Lower lobe of right lung (tissue), 2 donors: ENCODE results near the gene EYA3. TPM values are rescaled to one million over a fixed set of nuclear protein-coding genes. Genes with fewer than 3 reads are reported as not detected.

Source experiments
- ATAC-seq, 2 donors: fragments of 200-7000 bp; cut with Tn5 transposase; one replicate each; pipeline ENCODE4 v1.9.1; 2020 to 2022; ENCODE audit warnings: mild to moderate bottlenecking in 2 of 2, moderate library complexity in 2 of 2
- DNase-seq: peaks from one replicate; pipeline ENCODE4 v3.0.0-alpha.2; 2020
- H3K27ac ChIP-seq: fragments of 200-600 bp; one replicate; pipeline ENCODE4 v1.8.0; 2022
- H3K27me3 ChIP-seq: fragments of 200-600 bp; one replicate; pipeline ENCODE4 v1.8.0; 2022; ENCODE audit warnings: low read depth
- H3K36me3 ChIP-seq: fragments of 200-600 bp; one replicate; pipeline ENCODE4 v1.8.0; 2022; ENCODE audit warnings: mild to moderate bottlenecking
- H3K4me1 ChIP-seq: fragments of 200-600 bp; one replicate; pipeline ENCODE4 v1.8.0; 2022
- H3K4me3 ChIP-seq: fragments of 200-600 bp; one replicate; pipeline ENCODE4 v1.8.0; 2022; ENCODE audit warnings: mild to moderate bottlenecking
- H3K9me3 ChIP-seq: fragments of 200-600 bp; one replicate; pipeline ENCODE4 v1.8.0; 2022
- CTCF ChIP-seq: fragments of 200-600 bp; IDR thresholded peaks from one replicate; pipeline ENCODE4 v1.8.0; 2022; ENCODE audit warnings: antibody characterized with exemption, mild to moderate bottlenecking
- intact Hi-C: fragments of 100-400 bp; cut with DNase I; formaldehyde crosslinking; loops from one replicate; pipeline ENCODE4 v1.11.0; 2022
- total RNA-seq: library from RNA; stranded (reverse); fragmentation: NEBNext Ultra II Directional; extraction: Animal tissue kit (Norgen Biotek cat#: 25700); gene quantifications from one replicate; pipeline ENCODE4 v1.2.1, GENCODE V29; 2021
- donor health status: DM: no; HTN: yes; CAD: no; lungs with severe emphysema.

The EYA3 gene
- total RNA-seq, 1 donor from 2014 or later: 20.4 TPM

GRCh38 chr1:28032281-28032680, 56.1 kb downstream of the EYA3 start:
- Histone ChIP-seq H3K4me3 (no peak overlapping the region), H3K36me3 (peaks cover 11% of the 10 kb centered on the region), H3K27ac (no peak overlapping the region), H3K27me3 (no peaks in the 10 kb centered on the region), H3K9me3 (no peaks in the 10 kb centered on the region), H3K4me1 (no peaks in the 10 kb centered on the region)
- no peak for TF ChIP-seq CTCF
- no peak for DNase-seq
- no peak for ATAC-seq
- intact Hi-C loops: no loop called here

GRCh38 chr1:28031173-28031572, 57.2 kb downstream of the EYA3 start:
- TF ChIP-seq CTCF: no peak
- no peak overlapping the region for H3K4me3 ChIP-seq
- no peaks in the 10 kb centered on the region for H3K27me3 ChIP-seq
- no peaks in the 10 kb centered on the region for H3K4me1 ChIP-seq
- intact Hi-C loops: no loop called here
- no peaks in the 10 kb centered on the region for H3K9me3 ChIP-seq
- peaks cover 11% of the 10 kb centered on the region for H3K36me3 ChIP-seq
- no peak overlapping the region for H3K27ac ChIP-seq
- ATAC-seq: peak; percentile 42 to 75
- no peak for DNase-seq

- peak overlapping the region; percentile 26 for H3K27ac ChIP-seq
- H3K36me3 ChIP-seq: peaks cover 5% of the 10 kb centered on the region
- TF ChIP-seq CTCF: no peak
- no peak overlapping the region for H3K4me3 ChIP-seq
- no peaks in the 10 kb centered on the region for H3K9me3 ChIP-seq
- intact Hi-C loops: no loop called here
- no peaks in the 10 kb centered on the region for H3K4me1 ChIP-seq
- ATAC-seq (no peak), DNase-seq (no peak)
- no peaks in the 10 kb centered on the region for H3K27me3 ChIP-seq
These were observed 59.3 kb downstream of the EYA3 start for GRCh38 chr1:28028873-28029654.

GRCh38 chr1:28027660-28028059, 60.8 kb downstream of the EYA3 start:
- Histone ChIP-seq H3K9me3 (no peaks in the 10 kb centered on the region), H3K4me1 (no peaks in the 10 kb centered on the region), H3K27ac (no peak overlapping the region), H3K36me3 (peaks cover 5% of the 10 kb centered on the region), H3K4me3 (no peak overlapping the region), H3K27me3 (no peaks in the 10 kb centered on the region)
- TF ChIP-seq CTCF: no peak
- DNase-seq (no peak), ATAC-seq (no peak)
- intact Hi-C loops: no loop called here

GRCh38 chr1:28027238-28027637, 61.2 kb downstream of the EYA3 start:
- H3K27ac ChIP-seq: no peak overlapping the region
- H3K36me3 ChIP-seq: peaks cover 5% of the 10 kb centered on the region
- H3K9me3 ChIP-seq: no peaks in the 10 kb centered on the region
- H3K4me3 ChIP-seq: no peak overlapping the region
- no peaks in the 10 kb centered on the region for H3K27me3 ChIP-seq
- intact Hi-C loops: no loop called here
- no peaks in the 10 kb centered on the region for H3K4me1 ChIP-seq
- DNase-seq (no peak), ATAC-seq (no peak)
- TF ChIP-seq CTCF: no peak
